ENCODE measurements around the gene ENPP4.

- TF ChIP-seq POLR2A (IDR thresholded peaks at IDR 0.05) (no peak), CTCF (IDR thresholded peaks at IDR 0.05) (no peak)
Observed at GRCh38 chr6:46174904-46175303, 45.1 kb downstream of the ENPP4 start.
